HG02678 (cell line): ENCODE measurements around the gene ANTKMT.

Experiments used
- ATAC-seq: cut with Tn5 transposase; IDR thresholded peaks from one replicate; pipeline ENCODE4 v1.9.1; 2021; ENCODE audit warnings: mild to moderate bottlenecking, moderate library complexity; ENCODE audit not compliant: unreplicated experiment

ANTKMT gene

DNA sequence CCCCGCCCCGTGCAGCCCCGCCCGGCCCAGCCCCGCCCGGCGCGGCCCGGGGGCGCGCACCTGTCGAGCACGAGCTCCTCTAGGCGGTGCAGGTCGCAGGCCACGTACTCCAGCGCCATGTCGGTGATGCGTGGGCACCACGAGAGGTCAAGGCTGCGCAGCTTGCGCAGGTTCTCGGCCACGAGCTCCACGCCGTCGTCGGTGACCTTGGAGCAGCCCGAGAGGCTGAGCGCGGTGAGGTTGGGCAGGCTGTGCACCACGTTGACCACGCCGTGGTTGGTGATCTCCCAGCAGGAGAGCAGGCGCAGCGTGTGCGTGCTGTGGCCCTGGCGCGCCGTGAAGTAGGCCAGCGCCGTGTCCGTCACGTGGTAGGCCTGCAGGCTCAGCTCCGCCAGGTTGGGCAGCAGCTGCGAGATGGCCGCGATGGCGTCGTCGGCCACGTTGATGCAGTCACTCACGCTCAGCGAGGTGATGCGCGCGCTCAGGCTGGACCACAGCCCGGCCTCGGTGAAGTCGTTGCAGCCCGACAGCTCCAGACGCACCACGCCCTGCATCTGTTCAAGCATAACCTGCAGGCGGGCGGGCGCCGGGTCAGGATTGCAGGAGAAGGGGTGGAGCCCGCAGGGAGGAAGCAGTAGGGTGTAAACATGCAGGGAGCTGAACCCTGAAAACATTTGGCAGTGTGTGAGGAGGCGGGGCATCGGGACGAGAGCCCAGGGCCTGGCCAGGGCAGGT, 25.4 kb upstream of the ANTKMT start:
- no peak for ATAC-seq

DNA sequence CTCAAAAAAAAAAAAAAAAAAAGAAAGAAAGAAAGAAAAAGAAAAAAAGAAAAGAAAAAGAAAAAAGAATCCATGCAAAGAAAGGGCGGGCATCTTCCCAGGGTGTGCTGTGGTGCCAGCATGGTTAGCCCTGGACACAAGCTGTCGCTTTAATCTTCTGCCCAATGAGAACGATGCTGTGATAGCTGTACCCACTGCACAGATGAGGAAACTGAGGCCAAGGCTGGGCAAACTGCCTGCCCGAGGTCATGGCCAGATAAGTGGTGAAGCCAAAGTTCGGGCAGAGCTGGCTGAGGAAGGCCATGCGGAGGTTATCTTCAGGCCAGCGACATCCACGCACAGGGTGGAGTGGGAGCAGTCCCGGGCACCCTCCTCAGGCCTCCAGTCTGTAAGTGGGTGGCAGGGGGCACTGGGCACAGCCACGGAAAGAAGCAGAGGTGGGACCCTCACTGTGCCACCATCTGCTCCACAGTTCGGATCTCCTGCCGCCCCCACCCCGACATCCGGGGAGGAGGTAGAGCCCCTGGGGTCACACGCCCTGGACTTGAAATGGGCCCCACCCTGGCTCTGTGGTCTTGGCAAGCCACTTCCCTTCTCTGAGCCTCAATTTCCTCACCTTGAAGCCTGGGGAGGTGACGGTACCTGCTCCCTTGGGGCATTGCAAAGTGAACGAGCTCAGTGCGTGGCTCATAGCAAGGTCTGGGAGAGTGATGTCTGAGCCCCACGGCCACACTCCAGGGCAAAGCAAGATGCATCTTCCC, 21.9 kb upstream of the ANTKMT start:
- no peak for ATAC-seq

DNA sequence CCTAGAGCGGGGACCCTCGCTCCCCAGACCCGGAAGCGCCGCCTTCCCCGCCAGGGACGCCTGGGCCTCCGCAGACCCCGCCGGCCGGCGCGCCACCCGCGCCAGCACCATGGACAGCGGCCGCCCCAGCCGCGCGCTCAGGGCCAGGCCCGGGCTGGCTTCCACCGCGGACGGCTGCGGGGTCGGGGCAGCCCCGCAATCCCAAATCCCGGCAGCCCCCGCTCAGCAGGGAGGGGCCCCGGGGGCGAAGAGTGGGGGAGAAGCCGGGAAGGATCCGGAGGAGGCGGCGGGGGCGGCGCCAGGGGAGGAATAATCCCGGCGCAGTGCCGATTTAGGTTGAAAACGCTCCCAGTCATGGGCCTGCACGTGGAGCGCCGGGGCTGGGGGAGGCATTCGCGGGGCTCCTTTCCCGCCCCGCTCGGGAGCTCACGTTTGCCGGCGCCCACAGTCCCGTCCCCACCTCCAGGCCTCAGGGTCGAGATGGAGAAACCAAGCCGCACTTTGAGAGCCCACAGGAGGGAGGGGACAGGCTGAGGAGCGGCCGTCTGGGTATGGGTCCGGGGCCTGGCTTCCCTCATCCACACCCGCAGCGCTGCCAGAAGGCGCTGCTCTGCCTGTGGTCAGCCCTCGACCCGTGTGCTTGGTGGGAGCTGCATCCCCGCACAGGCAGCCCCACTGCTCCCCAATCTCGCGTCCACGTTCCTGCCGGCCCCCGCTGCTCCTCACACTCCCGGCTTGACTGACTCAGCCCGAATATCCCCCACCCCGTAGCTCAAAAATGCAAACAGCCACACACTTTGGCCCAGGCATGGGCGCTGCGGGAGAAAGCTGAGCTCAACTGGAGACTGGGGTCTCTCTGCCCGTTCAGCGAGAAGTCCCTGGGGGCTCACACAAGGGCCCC, 20.0 kb upstream of the ANTKMT start:
- no peak for ATAC-seq

DNA sequence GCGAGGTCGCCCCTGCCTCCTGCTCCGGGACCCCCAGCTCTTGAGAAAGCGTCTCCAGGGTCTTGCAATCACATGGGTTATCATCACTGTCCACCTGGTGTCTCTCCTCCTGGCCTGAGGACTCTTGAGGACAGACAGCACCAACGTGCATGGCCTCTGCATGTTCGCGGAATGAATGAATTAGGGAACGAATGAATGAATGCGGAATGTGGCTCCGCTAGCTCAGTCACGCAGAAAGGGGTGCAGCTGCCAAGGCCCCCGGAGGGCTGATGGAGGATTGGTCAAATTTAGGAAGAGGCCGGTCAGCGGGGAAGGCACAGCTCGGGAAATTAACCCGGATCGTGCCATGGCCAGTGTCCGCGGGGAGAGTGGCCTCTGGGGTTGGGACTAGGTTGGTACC, 18.6 kb upstream of the ANTKMT start:
- ATAC-seq: no peak

DNA sequence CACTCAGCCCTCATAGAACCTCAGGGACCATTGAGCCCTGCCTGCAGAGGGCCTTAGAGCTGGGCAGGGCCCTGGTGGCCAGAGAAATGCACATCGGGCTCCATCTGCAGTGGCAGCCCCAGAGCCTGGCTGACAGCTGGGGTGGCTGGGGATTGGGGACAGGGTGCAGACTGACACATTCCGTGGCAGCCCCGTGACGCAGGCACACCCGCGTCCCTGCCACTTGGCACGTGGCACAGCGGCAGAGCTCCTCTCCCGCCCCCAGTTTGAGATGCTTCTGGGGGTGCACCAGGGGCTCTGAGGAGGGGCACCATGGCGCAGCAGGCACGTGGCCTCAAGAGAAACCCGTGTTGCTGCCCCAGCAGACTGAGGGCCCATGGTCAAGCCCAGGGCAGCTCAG, 17.5 kb upstream of the ANTKMT start:
- no peak for ATAC-seq

DNA sequence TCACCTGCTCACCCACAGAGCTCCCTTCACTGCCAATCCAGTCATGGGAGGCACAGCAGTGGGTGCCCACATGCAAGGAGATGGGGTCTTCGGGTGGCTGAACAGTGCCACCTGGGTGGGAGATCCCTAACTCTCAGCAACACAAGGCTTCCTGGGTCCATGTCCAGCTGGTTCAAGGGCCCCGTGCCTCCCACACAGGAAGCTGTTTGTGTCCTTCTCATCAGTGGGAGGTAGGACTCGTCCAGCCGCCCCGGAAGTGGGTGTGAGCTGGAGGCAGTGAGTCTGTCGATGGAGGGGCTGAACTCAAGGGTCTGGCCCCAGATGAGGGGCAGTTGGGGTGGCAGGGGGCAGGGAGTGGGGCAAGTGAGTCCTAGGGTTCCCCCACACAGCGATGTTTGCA, 16.9 kb upstream of the ANTKMT start:
- no peak for ATAC-seq

DNA sequence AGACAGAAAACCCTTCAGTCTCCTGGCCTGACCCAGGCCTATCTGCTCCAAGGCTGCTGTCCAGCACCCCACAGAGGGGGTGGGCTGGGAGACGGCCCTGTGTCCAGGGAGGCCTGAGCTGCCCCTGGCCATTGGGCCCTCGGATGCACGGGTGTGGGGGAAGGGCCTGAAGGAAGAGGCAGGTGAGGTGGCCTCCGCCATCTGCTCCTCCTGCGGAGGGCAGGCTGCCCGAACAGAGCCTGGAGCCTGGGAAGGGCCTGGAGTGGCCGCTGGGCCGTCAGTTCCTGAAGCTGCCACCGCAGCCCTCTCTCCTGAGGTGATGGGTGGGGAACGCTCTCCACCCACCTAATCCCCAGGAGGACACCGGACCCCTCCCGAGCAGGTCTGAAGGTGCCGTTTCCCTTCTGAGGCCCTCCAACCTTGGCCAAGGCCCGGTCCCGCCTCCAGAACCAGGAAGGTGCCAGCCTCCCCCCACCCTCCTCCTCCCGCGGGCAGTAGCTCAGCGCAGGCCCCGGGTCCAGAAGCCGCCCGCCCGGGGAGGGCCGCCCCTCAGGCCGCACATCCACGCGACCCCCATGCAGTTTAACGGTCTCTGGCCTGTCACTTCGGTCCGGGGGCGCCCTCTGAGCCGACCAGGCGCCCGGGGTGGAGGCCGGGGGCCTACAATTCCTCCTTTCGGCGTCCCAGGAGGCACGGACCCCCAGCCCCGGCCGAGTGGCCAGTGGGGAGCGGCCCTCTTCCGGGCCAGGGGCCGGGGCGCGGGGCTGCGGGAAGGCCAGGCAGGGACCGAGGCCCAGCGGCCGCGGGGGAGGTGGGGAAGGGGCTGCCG, 16.2 kb upstream of the ANTKMT start:
- ATAC-seq: no peak

DNA sequence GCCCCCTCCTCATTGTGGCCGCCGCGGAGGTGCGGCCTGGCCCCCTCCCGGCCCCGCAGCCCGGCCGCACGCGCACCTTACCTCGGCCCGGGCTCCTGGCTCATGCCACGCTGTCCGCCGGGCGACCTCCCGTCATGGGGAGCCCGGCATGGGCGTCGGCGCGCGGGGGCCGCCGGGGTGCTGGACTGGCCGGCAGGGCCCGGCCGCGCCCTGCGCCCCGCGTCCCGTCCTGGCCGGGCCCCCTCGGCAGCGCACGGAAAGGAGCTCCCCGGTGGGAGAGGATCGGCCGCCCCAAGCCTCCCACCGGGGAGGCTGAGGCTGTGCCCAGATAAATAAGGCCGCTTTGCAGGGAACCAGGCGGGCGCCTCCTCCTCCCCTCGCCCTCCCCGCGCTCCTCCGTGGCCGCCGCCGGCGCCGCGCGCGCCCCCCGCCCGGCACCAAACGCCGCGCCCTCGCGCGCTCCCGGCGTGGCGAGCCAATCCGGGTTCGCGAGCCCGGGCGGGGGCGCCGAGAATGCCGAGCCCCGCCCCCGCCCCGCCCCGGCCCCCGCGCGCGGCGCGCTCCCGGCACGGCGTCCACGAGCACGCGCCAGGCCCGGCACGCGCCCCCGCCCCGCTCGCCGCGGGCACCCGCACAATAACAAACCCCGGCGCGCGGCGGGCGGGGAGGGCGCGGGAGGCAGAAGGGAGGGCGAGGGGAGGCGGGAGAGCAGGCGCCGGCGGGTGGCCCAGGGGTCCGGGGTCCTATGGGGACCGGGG, 15.3 kb upstream of the ANTKMT start, which contains the start of gene FBXL16:
Gene FBXL16, minus strand, starts transcription at position 371 of the 758 bp plus-strand sequence. CDS start 8,396 bp downstream, outside the sequence.
- ATAC-seq: no peak

DNA sequence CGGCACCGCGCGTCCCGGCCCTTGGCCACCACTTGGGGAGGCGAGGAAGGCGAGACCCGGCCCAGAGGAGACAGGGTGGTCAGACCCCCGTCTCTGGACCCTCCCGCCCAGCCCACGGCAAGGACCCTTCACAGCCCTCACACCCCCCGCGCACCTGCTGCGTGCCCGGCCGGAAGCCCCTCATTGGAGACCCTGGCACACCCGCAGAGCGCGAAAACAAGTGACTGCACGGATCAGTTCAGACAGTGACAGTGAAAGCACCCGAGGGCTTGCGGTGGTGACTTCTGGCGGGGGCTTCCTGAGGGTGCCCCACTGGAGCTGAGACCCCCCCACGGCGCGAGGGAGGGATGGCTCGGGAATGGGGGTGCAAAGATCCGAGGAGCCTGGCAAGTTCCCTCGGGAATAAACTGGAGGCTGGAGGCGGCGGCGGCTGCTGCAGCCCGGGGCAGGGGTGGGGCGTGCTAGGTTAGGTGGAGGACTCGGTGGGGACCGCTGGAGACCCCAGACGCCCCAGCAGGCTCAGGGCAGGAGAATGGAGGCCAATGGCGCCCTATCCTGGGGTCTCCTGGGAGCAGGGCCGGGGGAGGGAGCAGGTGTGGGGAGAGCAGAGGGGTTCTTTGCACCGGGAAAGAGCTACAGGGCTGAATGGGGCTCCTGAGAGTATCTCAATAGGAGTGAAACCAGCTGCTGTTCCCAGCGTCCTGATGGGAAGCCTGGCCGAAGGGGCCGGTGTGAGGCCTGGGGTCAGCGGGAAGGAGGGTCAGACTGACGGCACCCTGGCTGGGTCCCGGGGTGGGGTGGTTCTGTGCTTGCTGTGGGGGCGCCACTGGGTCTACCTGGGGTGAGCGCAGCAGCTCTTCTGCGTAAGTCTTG, 14.5 kb upstream of the ANTKMT start:
- no peak for ATAC-seq

DNA sequence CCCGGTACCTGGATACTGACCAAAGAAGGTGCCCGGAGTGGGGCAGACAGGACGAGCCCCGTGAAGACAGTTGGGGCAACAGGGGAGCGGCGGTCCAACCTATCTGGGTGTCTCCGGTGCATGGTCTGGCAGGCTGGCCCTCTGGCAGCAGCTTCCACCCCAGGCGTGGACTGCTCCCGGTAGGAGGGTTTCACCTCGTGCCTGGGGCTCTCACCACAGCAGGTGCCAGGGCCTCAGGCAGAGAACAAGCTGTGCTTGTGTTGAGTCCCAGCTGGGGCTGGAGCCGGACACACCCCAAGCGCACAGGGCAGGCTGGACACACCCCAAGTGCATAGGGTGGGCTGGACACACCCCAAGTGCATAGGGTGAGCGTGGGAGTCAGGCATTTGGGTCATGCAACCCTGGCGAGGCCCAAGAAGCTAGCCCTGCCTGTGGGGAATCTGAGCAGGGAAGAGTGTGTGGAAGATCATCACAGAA, 13.8 kb upstream of the ANTKMT start:
- no peak for ATAC-seq

DNA sequence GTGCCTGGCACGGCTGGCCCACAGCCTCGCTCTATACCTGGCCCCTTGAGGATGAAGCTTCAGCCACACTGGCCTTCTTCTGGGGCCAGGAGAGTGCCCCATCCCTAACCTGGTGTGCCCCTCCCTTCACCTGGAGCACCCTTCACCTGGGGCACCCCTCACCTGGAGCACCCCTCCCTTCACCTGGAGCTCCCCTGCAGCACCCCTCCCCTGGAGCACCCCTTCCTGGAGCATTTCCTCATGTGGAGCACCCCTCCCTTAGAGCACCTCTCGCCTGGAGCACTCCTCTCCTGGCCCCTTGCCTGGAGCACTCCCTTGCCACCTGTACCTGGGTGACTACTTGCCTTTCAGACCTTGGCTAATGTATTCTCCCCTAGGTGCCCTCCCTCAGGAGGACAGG, 12.9 kb upstream of the ANTKMT start:
- ATAC-seq: no peak

DNA sequence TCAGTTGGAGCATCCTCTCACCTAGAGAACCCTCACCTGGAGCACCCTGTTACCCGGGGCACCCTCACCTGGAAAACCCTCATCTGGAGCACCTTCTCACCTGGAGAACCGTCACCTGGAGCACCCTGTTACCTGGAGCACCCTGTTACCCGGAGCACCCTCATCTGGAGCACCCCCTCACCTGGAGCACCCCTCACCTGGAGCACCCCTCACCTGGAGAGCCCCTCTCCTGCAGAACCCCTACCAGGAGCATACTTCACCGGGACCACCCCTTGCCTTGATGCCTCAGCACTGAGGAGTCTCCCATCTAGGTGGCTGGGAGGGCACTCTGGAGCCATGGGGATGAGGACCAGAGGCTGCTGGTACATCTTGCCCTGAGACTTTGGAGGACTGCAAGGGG, 12.0 kb upstream of the ANTKMT start:
- ATAC-seq: no peak

DNA sequence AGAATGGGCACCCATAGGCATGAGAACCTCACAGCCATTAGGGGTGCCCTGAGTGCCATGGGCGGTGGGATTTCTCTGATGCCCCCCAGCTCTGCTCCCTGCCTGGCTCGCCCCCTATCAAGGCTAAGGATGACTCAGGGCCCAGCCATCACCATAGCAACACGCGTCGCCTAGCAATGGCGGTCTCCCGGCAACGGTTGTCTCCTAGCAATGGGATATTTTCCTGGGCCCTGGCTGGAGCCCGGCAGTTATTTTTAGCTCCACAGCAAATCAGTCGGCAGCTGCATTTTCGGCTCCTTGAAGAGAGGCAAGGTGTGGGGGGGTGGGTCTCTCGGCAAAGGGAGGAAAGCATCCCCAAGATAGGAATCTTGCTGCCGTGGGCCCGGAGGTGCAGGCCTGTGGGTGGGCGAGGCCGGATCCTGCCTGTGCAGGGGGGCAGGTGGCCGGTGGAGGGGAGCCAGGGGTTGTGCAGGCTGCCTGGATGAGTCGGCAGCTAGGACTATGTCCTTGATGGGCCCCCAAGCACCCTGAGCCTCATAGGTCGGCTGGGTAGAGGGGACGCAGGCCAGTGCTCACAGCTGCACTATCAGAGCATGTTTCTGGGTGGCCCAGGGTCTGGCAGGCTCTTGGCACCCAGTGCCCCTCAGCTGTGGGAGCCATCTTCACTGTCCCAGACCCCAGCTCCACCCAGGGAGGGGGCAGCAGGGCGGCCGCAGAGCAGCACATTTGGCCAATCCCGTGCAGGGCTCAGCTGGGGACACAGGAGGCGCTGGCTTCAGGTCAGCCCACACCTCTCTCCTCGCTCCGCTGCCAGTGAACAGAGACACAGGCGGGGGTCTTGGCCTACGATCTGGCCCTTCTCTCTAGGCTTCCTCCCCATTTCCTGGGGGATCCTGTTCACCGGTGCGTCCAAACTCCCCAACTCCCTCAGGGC, 11.1 kb upstream of the ANTKMT start:
- no peak for ATAC-seq

DNA sequence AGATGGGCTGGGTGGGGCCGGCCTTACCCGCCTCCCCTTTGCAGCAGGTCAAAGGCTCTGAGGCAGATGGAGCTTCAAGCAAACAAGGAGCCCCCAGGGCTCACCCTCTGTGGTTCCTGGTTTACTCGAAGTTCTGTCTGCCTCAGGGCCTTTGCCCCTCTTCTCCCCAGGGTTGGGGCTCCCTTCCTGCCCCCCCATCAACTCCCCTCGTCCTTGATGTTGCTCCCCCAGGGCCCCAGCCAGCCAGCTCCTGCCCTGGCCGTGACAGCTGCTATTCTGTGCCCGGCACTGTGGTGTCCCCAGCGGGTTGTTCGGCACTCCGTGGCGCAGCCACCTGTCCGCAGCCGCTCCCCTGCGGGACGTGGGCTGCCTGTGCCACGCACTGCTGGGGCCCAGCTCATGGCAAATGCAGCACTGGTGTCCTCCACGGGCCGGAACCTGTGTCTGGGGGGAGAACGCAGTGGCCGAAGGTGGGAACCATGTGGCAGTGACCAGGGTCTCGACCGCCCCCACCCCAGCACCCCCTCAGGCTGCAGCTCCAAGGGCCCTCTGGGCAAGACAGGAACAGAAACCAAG, 10.4 kb upstream of the ANTKMT start:
- ATAC-seq: no peak

DNA sequence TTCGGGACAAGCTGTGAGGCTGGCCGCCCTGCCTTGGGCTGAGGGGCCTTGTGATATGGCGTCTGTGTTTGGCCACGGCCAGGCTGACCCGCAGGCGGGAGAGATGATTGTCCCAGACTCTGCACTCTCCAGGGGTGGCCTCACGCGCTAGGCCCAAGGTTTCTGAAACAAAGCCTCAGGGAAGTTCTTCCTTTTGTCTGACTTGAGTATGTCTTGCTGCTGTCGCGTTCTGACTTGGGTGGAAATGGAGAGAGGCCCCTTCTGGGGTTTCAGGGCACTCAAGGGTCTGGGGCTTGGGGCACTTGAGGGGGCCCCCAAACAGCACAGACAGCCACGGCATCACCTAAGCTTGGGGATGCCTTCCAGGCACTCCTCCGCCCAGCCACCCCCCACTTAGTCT, 9.9 kb upstream of the ANTKMT start:
- ATAC-seq: no peak

DNA sequence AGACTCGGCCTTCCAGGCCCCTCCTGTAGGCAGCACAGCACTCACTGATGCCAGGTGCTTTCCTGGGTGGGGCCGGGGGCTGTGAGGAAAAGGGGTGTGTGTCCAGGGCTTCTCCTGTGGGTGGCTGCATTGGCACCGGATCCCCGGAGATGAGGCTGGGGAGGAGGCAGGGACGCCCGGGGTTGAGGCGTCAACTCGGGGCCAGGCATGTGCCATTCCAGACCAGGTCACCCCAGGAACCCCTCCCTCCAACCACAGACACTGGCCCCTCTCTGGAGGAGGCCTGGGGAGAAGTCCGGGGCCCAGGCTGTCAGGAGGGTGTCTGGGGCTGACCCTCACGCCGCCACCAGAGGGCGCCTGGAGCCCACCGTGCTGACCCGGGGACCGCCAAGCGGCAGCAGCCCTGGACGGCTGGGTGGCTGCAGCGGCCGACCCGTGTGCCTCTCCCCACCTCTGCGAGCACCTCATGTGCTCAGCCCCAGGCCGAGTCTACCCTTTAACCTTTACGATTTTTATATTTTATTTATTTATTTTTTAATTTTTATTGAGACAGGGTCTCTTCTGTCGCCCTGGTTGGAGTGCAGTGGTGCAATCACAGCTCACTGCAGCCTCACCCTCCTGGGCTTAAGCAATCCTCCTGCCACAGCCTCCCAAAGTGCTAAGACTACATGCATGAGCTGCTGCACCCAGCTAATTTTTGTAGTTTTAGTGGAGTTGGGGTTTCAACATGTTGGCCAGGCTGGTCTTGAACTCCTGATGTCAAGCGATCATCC, 9.2 kb upstream of the ANTKMT start:
- ATAC-seq: no peak
